ENCODE results near the gene ACAD10. TPM values are rescaled to one million over a fixed set of nuclear protein-coding genes. Genes with fewer than 3 reads are reported as not detected.

Gene ACAD10
- total RNA-seq, 1 donor from 2014 or later: 16.9 TPM

DNA sequence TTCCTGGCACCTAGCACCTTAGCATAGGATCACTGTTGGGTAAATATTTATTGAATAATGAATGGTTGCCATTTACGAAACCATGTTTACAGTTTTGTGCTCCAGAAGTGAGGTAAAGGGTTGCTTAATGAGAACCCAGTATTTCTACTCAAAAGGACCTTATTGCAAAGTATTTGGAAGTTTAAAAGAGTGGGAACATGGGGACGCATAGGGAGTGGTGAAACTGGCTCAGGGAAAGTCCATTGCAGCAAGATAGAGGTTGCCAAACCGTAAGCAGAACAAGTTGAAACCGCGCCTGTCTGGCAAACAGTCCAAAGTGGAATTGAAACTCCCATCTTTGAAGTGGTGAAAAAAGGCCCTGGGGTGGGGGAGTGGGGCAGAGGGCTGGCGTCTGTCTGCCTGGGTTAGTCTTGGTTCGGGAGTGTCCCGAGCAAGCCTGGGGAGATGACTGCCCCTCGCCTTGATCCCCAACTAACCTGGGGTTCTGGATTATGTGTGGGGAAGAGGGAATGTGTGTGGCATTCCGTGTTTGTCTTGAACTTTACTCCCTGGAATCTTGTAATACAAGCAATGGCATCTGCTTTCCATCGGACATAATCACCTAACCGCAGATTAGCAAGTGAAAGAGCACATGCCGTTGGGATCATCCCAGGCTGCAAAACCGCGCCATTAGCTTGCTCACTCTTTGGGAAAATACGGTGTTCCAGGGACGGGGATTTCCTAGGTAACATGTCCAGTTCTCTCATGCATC, 88.1 kb downstream of the ACAD10 start:
- H3K4me1 Mint-ChIP-seq (ENCODE audit: low read depth, unreplicated experiment): peaks cover 11% of the 10 kb centered on the region
- no peaks in the 10 kb centered on the region for H3K9me3 Mint-ChIP-seq (ENCODE audit: unreplicated experiment)
- no peak overlapping the region for H3K4me3 Mint-ChIP-seq (ENCODE audit: unreplicated experiment)
- H3K27ac ChIP-seq (ENCODE audit: low read depth, low read length): no peak overlapping the region
- H3K4me3 ChIP-seq (ENCODE audit: insufficient read depth, low read depth, low read length): no peak overlapping the region
- no peaks in the 10 kb centered on the region for H3K27me3 Mint-ChIP-seq (ENCODE audit: low read depth, unreplicated experiment)
- no peak overlapping the region for H2AFZ ChIP-seq (ENCODE audit: low read depth, low read length)
- H3K79me2 ChIP-seq (ENCODE audit: insufficient read depth, low read length): no peaks in the 10 kb centered on the region
- DNase-seq (ENCODE audit: low read depth): peak; percentile 85
- H3K4me1 ChIP-seq (ENCODE audit: insufficient read depth, low read length): peaks cover 12% of the 10 kb centered on the region
- H3K9me3 ChIP-seq (ENCODE audit: insufficient read depth, low read depth, low read length): no peaks in the 10 kb centered on the region
- no peaks in the 10 kb centered on the region for H3K36me3 ChIP-seq (ENCODE audit: insufficient read depth, low read length)
- no peak overlapping the region for H3K9ac ChIP-seq (ENCODE audit: low read length)
- no peak for TF ChIP-seq EZH2 (IDR thresholded peaks at IDR 0.05; ENCODE audit: insufficient read depth, low read length)
- TF ChIP-seq, protein P1, sequence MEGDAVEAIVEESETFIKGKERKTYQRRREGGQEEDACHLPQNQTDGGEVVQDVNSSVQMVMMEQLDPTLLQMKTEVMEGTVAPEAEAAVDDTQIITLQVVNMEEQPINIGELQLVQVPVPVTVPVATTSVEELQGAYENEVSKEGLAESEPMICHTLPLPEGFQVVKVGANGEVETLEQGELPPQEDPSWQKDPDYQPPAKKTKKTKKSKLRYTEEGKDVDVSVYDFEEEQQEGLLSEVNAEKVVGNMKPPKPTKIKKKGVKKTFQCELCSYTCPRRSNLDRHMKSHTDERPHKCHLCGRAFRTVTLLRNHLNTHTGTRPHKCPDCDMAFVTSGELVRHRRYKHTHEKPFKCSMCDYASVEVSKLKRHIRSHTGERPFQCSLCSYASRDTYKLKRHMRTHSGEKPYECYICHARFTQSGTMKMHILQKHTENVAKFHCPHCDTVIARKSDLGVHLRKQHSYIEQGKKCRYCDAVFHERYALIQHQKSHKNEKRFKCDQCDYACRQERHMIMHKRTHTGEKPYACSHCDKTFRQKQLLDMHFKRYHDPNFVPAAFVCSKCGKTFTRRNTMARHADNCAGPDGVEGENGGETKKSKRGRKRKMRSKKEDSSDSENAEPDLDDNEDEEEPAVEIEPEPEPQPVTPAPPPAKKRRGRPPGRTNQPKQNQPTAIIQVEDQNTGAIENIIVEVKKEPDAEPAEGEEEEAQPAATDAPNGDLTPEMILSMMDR (IDR thresholded peaks at IDR 0.05; ENCODE audit: insufficient read depth, low read depth, low read length): no peak
- FAIRE-seq: no peak
- peak overlapping the region; percentile 48 for H3K4me2 ChIP-seq (ENCODE audit: low read length)
- H3K27me3 ChIP-seq (ENCODE audit: insufficient read depth, low read length): no peaks in the 10 kb centered on the region
- peaks cover 5% of the 10 kb centered on the region for H4K20me1 ChIP-seq (ENCODE audit: insufficient read depth, low read length)
- H3K27ac Mint-ChIP-seq (ENCODE audit: unreplicated experiment): no peak overlapping the region
- peaks cover 18% of the 10 kb centered on the region for H3K36me3 Mint-ChIP-seq (ENCODE audit: low read depth, unreplicated experiment)

GRCh38 chr12:111775205-111776193, 89.6 kb downstream of the ACAD10 start:
- peaks cover 2% of the 10 kb centered on the region for H3K9me3 Mint-ChIP-seq (ENCODE audit: unreplicated experiment)
- FAIRE-seq (no peak), DNase-seq (ENCODE audit: low read depth) (peak; percentile 72)
- no peak overlapping the region for H3K4me3 ChIP-seq (ENCODE audit: insufficient read depth, low read depth, low read length)
- no peak overlapping the region for H3K9ac ChIP-seq (ENCODE audit: low read length)
- TF ChIP-seq, protein P1 (IDR thresholded peaks at IDR 0.05; ENCODE audit: insufficient read depth, low read depth, low read length): no peak
- no peak for TF ChIP-seq EZH2 (IDR thresholded peaks at IDR 0.05; ENCODE audit: insufficient read depth, low read length)
- peak overlapping the region; percentile 49 for H3K4me2 ChIP-seq (ENCODE audit: low read length)
- H3K9me3 ChIP-seq (ENCODE audit: insufficient read depth, low read depth, low read length): no peaks in the 10 kb centered on the region
- H3K27me3 ChIP-seq (ENCODE audit: insufficient read depth, low read length): no peaks in the 10 kb centered on the region
- H3K4me3 Mint-ChIP-seq (ENCODE audit: unreplicated experiment): no peak overlapping the region
- peak overlapping the region; percentile 10 for H3K27ac Mint-ChIP-seq (ENCODE audit: unreplicated experiment)
- no peak overlapping the region for H2AFZ ChIP-seq (ENCODE audit: low read depth, low read length)
- H3K4me1 ChIP-seq (ENCODE audit: insufficient read depth, low read length): peaks cover 12% of the 10 kb centered on the region
- peaks cover 11% of the 10 kb centered on the region for H3K4me1 Mint-ChIP-seq (ENCODE audit: low read depth, unreplicated experiment)
- peaks cover 5% of the 10 kb centered on the region for H4K20me1 ChIP-seq (ENCODE audit: insufficient read depth, low read length)
- H3K36me3 Mint-ChIP-seq (ENCODE audit: low read depth, unreplicated experiment): peaks cover 22% of the 10 kb centered on the region
- H3K79me2 ChIP-seq (ENCODE audit: insufficient read depth, low read length): no peaks in the 10 kb centered on the region
- H3K36me3 ChIP-seq (ENCODE audit: insufficient read depth, low read length): no peaks in the 10 kb centered on the region
- H3K27ac ChIP-seq (ENCODE audit: low read depth, low read length): no peak overlapping the region
- H3K27me3 Mint-ChIP-seq (ENCODE audit: low read depth, unreplicated experiment): no peaks in the 10 kb centered on the region
